CD4-positive, alpha-beta T cell treated with Interferon gamma for 1 hour (primary cell): ENCODE data around the gene SMTN.
"Not testable (repeated sequence)": the region's sequence is repeated elsewhere in the genome, so short reads cannot be mapped to it uniquely, and the experiment has no call there.

Experiments used
- DNase-seq: peaks from one replicate; pipeline ENCODE4 v3.0.0-alpha.2; 2020

Gene SMTN

DNA sequence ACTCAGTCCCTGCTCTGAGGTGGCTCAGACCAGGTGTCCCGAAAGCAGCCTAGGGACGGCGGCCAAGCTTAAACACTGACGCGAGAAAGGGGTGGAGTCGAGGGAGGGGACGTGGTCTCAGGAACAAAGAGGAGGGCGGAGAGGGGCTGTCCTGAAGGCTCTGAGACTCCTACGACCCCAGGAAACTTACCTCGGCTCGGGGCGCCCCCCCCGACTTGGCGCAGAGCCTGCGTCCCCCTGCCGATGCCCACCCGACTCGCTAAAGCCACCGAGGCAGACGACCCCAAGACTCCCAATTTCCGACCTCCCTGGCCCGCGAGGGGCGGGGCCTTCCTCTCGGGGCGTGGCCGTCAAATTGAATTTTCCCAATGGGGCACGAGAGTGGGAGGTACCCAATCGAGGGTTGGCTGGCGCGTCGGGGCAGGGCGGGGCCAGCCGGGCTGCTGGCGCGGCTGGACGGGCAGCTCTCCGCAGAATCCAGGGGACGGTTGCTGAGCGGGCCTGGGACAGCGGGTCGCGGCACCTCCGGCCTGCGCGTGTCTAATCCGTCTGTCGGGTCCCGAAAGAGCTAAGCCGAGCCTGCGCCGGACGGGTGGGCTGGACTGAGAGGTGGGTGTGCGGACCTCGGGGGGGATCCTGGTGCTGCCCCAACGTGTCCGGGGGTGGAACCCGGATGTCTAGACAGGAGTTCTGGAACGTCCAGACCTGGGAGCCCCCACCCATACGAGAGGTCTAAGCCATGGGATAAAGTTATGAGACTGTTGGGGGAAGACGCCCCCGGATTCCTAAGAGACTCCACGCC, at the start of gene SMTN:
Gene SMTN (plus strand): TSS at position 471 of the 802 bp plus-strand sequence. CDS start 1,941 bp downstream, outside the sequence.
- DNase-seq = peak; percentile 84

DNA sequence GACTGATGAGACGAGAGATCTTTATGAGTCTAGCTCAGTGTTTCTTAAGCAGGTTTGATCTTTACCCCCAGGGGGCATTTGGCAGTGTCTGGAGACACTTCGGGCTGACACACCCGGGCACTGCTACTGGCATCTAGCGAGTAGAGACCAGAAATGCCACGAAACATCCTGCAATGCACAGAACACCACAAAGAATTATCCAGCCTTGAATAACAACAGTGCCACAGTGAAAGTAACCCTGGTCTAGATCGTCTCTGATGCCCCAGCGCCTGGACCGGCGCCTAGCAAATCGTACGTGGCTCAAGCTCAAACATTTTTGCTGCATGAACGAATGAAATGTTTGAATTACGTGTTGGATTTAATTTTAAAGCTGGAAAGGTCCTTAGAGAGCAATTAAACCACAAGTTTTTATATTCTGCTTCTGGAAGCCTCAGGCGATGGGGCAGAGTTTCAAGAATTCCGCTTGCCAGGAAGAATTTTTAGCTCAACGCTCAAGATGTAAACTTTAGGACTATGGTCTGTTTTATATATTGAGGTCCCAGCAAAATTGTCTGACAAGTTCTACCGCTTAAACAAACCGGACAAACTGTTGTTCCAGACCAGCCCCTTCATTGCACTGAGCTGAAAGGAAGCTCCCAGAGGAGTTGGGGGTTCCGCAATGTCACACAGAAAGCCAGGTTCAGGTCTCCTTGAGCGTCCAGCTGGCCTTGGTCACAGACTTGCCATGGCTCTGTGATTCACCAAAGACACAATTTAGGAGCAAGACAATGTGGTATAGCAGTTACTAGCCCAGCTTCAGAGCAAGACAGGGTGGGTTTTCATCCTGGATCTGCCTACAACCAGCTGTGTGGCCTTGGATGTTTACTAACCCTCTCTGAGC, 44.2 kb upstream of the SMTN start:
- DNase-seq = no peak

DNA sequence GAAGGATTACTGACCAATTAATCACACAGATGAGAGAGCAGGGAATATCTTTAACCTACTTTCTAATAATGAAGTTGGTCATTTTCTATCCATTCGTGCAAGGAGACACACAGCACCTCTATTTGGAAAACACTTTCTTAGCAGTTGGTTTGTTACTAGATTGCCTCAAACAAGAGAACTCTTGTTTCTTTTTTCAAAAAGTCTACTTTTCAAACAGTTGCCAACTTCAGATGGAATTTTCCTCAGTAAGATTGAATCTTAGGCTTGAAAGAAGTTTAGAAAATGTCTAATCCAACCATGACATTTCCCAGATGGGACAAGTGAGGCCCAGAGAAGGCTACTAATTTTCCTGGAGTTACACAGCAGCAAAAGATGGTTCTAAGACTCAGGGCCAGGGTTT, 42.4 kb upstream of the SMTN start:
- DNase-seq = no peak

DNA sequence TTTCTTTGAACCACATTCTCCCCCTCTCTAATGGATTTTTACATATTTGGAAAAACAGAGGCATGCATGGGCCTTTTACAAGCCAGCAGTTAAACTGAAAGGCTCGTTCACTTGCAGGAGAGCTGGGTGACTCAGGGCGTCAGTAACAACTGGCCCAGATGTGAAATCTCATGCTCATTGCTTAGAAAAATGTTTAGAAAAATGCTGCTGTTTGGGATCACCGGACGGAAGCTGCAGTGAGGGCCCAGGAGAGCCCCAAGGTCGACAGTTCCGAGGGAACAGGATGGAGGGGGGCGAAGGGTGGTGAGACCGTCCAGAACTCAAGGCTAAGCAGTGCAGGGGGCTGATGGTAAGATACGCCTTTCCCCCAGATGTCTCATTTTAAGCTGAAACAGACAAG, 41.7 kb upstream of the SMTN start:
- DNase-seq = no peak

DNA sequence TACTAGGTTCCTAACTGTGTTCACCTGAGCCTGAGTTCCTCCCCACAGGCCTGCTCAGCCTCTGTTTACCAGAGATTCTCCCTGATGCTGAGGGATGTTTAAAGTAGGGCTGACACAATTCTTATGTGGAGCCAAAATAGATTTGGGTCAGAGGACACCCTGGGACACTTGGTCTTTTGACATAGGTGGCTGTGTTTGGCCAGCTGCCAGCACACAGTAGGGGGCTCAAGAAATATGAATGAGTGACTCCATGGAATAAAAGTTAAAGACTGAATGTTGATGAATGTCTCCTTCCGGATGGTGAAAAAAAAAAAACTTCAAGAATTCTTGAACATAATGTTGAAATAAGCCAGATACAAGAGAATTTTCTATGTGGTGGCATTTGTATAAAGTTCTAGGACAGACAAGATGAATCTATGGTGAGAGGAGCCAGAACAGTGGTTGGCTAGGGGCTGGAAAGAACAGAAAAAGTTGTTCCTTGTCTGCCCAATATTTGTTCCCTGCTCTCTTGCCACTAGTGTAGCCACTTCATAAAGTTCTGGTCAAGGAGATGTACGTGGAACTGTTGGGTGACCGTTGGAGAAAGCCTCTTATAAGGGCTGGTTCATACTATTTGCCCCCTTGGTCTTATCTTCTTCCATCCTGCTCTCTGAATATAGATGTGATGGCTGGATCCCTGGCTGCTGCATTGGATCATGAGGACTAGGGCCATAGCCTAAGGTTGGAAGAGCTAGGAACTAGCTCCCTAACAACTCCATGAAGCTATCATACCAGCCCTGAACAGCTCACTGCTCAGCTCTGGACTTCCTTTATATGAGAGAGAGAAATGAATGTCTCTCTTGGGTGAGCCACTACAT, 40.3 kb upstream of the SMTN start:
- DNase-seq = no peak

DNA sequence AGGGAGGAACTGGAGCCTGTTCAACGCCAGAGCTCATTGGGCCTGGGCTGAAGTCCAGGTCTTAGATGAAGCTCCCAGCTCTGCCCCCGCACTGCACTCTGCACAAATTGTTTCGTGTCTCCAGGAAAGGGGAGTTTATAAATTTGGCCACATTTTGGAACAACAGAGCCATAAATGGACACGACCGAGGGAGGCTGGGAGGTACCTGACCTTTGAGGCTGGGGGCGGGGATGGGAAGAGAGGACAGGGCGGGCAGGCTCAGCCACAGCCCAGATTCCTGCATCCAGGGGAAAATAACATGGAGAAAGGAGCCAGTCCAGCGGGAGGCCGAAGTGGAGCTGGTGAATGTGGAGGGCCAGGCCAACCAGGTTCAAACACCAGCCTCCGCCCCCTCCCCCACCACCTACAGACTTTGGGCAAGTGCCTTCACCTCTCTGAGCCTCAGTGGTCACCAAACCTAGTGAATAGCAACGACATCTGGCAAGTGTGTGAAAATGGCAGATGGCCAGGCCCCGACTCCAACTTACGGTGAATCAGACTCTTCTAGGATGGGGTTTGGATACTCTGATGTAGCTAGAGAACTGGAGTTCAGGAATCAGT, 36.8 kb upstream of the SMTN start:
- no peak for DNase-seq

DNA sequence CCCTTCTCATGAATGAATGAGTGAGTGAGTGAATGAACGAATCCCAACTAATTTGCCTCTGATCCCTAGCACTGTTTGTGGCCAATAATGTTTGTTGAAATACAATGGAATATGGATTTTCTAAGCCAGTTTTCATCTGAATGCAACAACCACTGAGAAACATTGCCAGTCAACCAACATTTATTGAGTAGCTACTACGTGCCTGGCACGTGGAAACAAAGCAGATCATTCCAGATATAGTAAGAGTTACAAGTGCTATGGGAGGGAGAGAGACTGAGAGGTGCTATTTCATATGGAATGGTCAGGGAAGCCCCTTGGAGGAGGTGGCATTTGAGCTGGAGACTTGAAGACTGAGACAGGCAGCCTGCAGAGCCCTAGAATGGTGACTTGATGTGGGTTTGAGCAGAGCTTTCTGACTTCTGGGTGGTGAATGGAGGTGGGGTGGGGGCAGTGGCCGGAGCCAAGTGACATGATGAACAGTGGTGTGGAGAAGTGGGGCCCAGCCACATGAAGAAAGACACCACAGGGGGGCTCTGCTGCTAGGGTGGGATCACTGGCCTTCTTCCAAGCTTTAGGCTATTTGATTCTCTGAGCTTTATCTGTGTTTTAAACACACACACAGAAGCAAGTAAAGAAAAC, 35.1 kb upstream of the SMTN start:
- DNase-seq = no peak

DNA sequence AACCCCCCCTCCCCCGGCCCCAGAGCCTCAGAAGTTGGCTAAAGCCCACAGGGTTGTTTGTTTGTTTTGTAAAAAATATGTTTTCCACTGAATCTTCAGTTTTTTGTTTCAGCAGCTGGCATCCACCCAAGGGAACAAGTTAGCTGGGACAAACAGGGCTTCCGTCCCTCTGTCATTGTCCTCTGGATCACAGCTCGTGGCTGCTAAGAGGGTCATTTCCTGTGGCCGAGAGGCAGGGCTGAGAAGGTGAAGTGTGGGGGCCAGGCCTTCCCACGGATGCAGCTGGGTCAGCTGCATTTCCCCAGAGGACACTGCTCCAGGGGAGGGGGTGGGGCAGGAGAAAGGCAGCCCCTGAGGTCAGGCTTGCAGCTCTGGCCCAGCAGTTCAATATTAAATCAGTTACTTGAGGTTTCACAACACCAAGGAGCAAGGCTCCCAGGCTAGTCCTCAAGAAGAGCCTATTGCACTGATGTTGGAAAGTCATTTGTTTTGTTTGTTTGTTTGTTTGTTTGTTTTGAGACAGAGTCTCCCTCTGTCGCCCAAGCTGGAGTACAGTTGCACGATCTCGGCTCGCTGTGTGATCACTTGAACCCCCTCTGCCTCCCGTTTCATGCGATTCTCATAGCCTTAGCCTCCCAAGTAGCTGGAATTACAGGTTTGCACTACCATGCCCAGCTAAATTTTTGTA, 34.4 kb upstream of the SMTN start:
- no peak for DNase-seq

DNA sequence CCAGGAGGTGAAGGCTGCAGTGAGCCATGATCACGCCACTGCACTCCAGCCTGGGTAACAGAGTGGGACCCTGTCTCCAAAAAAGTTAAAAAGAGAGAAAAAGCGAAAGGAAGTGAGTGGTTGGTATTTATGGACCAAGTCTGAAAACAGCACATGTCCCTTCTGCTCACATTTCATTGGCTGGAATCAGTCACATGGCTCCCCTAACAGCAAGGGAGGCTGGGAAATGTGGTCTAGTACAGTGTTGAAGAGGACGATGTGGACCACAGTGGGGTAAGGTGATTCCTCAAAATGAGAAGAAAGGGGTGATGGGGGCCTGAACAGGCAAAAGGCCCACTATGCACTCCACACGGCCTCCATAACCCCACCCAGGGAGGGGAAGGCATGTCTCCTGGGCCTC, 32.5 kb upstream of the SMTN start:
- DNase-seq = no peak

DNA sequence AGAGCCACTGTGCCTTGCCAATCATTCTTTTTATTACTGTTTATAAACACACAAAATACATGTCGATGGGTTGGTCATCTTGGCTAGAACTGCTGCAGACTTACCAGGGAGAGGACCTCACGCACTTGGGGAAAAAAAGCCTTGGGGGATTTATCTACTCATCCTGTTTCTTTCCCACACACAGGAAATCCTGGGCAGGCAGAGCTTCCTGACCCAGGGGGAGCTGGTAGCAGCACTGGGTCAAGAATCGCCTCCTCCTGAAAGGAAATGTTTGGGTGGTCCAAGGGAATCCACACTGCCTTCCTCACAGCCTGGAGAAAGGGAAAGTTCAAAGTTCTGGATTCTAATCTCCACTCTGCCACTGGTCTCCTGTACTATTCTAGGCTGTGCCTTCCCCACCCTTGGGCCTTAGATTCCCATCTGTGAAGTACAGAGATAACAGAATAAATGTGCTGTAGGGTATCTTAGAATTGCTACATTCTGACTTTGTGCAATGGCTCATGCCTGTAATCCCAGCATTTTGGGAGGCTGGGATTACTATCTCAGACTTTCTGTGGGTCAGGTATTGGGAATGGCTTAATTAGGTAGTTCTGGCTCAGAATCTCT, 31.2 kb upstream of the SMTN start:
- DNase-seq = no peak

DNA sequence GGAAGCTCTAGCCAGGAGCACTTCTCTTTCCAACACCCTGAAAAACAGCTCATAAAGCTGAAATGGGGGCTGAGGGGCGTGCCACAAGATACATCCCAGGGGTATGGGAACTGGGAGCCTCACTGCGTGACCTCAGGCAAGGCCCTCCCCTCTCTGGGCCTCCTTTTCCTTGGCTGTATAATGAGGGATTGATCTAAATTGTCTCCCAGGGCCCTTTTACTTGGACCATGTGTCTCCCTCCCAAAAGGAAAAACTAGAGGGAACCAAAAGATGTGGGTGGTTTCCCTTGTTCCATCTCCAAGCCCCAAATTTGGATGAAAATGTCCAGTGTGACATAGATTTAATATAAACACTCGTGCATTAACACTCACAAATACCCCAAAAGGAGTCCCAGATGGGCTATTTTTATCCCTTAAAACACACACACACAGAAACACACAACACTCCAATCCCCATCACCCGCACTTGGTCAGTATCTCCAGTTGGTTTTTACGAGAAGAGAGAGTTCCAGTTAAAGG, 25.9 kb upstream of the SMTN start:
- no peak for DNase-seq

DNA sequence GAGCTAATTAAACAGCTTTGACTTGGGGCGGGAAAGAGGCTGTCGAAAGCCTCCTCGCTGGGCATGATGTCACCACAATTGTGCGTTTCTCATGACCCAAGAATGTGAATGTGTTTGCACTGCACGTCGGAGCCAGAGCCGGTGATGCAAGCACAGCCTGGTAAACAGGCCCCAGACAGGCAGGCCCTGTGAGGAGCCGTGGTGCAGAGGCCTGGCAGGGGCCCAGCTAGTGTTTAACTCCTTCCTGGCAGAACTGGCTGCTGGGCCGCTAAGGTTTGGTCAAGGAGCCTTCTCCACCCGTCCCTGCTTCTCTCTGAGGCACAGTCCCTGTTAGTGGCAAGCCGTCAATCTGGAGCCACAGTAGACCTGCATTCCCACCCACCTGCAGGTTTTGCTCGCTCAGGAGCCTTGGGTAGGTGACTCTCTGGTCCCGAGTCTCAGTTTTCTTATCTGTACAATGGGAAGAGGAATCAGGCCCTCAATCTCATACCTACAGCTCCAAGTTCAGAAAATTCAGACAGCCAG, 25.4 kb upstream of the SMTN start:
- DNase-seq = no peak

DNA sequence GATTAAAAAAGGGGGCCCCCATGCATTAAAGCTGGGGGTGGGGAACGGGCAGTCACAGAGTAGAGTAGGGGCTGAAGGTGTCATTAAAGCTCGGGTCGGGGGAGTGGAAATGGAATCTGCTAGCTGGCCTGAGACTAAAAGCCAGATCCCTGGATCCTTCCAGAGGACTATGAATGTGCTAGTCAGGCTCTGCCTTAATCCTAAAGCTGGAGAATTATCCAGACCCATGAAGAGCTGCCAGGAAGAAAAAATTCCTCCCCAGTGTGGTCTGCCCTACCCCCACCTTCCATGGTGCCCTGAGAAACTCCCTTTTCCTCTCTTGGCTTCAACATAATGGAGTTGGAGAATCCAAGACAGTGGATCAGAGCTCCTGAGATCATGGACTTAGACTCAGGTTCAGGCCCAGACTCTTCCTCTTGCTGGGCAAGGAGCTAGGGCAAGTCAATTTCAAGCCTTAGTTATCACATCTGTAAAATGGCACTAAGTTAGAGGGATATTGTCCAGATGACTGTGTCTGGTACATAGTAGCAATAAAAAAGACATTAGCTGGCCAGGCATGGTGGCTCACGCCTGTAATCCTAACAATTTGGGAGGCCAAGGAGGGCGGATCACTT, 24.0 kb upstream of the SMTN start:
- DNase-seq = no peak

DNA sequence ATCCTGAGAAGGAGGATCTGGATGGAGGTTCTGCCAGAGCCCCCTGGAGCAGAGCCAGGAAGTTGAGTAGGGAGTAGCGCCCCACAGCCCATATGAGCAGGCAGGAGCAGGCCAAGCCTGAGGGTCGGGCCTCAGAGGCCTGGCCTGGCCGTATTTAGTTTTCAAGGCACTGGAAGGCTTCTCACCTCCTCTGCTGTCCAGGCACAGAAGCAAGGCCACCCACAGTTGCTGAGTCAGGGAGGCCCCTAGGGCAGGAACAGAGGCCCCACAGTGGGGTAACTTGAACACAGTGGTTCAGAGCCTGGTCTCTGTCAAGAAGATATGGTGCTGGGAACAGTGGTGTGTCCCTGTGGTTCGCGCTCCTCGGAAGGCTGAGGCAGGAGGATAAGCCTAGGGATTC, 21.5 kb upstream of the SMTN start:
- DNase-seq = not testable (repeated sequence)

DNA sequence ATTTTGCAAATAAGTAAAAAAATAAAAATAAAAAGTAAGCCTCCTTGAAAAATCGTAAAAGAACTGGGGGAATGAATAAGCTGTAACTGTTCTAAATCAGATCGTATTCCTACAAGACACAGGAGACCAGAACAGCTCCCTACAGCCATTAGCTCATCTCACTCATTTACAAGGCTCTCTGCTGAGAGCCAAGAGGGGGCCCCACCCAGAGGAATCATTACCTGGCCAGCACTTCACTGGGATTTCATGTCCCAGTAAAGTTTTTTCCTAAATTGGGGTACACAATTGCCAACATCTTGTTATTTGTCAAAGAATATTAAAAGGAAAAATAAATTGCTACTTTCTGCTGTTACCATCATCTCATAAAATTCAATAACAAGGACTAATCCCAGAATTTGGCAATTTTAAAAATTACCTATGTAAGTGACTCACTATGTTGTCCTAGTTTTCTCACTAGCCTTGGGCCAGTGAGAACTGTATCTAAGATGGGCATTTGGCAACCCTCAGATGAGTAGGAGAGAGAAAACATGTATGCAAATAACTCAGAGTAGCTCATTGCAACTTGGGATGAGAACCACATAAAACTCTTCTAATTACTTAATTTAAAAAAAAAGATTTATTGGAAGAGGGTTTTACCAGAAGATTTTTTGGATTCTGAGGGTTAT, 18.4 kb upstream of the SMTN start:
- DNase-seq = no peak

DNA sequence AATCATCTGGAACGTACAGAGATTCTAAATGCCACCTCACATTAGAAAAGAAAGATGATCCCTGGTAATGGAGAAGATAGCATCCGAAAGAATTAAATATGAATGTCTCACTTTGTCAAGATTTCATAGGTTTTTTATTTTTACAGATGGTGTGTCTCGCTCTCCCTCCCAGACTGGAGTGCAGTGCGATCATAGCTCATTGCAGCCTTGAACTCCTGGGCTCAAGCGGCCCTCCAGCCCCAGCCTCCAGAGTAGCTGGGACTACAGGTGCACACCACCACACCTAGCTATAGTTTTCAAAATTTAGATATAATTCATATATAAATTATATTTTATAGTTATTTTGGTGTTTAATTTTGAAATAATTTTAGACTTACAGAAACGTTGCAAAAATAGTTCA, 16.7 kb upstream of the SMTN start:
- no peak for DNase-seq

DNA sequence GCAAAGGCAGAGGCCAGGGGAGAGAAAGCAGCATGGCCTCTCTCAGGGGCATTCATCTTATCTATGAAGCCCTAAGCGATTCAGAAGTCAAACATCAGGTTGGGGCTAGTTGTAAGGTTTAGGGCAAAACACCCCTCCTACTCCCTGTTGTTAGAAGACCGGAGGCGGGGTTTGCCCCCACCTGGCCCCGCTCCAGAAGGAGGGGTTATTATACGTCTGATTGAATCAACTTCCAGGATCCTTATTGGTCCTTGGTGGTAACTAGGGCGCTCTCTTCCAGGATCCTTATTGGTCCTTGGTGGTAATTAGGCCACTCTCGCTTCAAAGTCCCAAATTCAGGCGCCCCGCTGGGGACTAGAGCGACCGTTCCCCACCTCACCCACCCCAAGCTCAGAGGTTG, 12.1 kb upstream of the SMTN start:
- no peak for DNase-seq

DNA sequence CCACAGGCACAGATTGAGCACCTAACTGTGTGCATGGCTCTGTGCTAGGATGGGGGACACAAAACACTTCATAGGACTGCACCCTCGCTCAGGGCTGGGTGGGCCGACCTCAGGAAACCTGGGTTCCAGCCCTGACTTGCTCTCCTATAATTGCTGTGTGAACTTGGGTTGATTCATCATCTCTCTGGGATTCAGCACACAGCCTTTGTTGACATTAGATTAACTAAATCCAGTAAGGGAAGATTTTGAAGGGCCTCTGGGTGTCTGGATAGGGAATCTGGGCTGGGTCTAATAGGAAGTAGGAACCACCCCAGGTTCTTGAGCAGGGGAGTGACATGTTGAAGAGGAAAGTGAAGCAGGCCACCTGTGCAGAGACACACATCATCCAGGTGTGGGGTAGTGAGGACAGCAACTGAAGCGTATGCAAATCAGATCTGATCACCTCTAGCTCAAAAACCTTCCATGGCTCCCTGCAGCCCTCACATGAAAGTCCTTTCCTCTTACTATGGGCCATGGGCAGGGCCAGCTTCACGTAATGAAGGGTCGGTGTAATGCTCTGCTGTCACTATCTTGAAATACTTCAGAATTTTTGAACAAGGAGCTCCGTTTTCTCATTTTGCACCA, 11.3 kb upstream of the SMTN start:
- DNase-seq = not testable (repeated sequence)

DNA sequence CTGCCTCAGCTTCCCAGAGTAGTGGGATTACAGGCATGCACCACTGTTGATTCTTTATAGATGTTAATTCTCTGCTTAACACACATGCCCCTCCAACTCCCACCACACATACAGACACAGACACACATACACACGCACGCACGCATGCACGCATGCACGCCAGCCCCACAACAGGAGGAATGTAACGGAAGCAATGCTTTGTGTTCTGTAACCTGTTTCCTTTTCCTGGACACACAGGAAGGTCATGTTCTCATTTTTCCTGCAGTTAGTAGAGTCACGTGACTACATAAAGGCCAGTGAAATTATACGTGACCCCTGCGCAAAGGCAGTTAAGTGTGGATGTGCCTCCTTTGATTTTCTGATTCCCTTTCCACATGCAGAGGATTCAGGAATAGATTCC, 8.0 kb upstream of the SMTN start:
- not testable (repeated sequence) for DNase-seq
